Body of pancreas (tissue), 4 donors: ENCODE results near the gene CCT8. TPM values are rescaled to one million over a fixed set of nuclear protein-coding genes. Genes with fewer than 3 reads are reported as not detected.
"Not testable (repeated sequence)": the region's sequence is repeated elsewhere in the genome, so short reads cannot be mapped to it uniquely, and the experiment has no call there.

Experiments used
- ATAC-seq: fragments of 150-250 bp; one replicate; pipeline ENCODE4 v1.9.1; 2016
- DNase-seq, 4 donors: peaks; one replicate each; pipeline ENCODE4 v3.0.0-alpha.2; 2019
- H3K27ac ChIP-seq, 4 donors: fragments of 200-600 bp; sonication (generic); 1 replicate in 3 of 4; 2 replicates in 1 of 4; pipeline versions ENCODE4 v1.5.1 to v1.6.1; 2016 to 2019; ENCODE audit warnings: mild to moderate bottlenecking in 1 of 4, mixed read lengths in 1 of 4, moderate library complexity in 1 of 4
- H3K27me3 ChIP-seq, 2 donors: fragments of 200-600 bp; sonication (generic); one replicate each; pipeline ENCODE4 v1.6.0; 2016; ENCODE audit warnings: mild to moderate bottlenecking in 1 of 2
- H3K36me3 ChIP-seq, 2 donors: fragments of 200-600 bp; sonication (generic); replicated peaks in 1 of 2; 2 replicates each; pipeline ENCODE4 v1.5.1; 2016; ENCODE audit warnings: low read depth in 2 of 2; ENCODE audit not compliant: insufficient read depth in 1 of 2
- H3K4me1 ChIP-seq: fragments of 200-600 bp; sonication (generic); one replicate; pipeline ENCODE4 v1.6.0; 2016
- H3K4me3 ChIP-seq, 2 donors: fragments of 200-600 bp; sonication (generic); 1 replicate in 1 of 2; 2 replicates in 1 of 2; pipeline ENCODE4 v1.5.1; 2016 to 2019
- H3K9me3 ChIP-seq, 3 donors: fragments of 200-600 bp; sonication (generic); 1 replicate in 2 of 3; 2 replicates in 1 of 3; pipeline ENCODE4 v1.5.1; 2016
- CTCF ChIP-seq, 7 experiments: fragments of 450-650 bp in 4 of 7; fragments of 200-600 bp in 3 of 7; sonication (generic) in 3 of 7; IDR thresholded peaks; one replicate each; pipeline ENCODE4 v1.5.1; 2016 to 2019; ENCODE audit warnings: antibody characterized with exemption in 7 of 7
- POLR2A ChIP-seq, 3 donors: fragments of 450-650 bp; IDR thresholded peaks; one replicate each; pipeline ENCODE4 v1.6.1; 2016; ENCODE audit warnings: antibody characterized with exemption in 3 of 3, mild to moderate bottlenecking in 2 of 3
- WGBS, 2 donors: methylation state at CpG; one replicate each; pipeline ENCODE4 v1.1.5; 2017; 5-methylcytosine and 5-hydroxymethylcytosine counted together
- intact Hi-C: fragments of 100-400 bp; cut with DNase I; formaldehyde crosslinking; loops from one replicate; pipeline ENCODE4 v1.15.1; 2023
- total RNA-seq, 2 donors: library from RNA; depleted of rRNA; stranded (reverse); fragments of >200 nt; gene quantifications; one replicate each; pipeline ENCODE4 v1.1.0, GENCODE V29; 2016

CCT8 gene
- total RNA-seq, 2 donors from 2014 or later = 46.1 to 73.4 TPM

- H3K9me3 ChIP-seq = no peaks in the 10 kb centered on the region
- DNase-seq (peak in 3 of 4 donors; percentile 19 to 64 (median 31)), ATAC-seq (no peak)
- intact Hi-C loops = no loop called here
- TF ChIP-seq POLR2A (IDR thresholded peaks at IDR 0.05) = no peak
- TF ChIP-seq CTCF (IDR thresholded peaks at IDR 0.05) = no peak
- 54 to 69% methylated on average over 8 of the region's 8 CpGs for WGBS, 2 donors
- H3K27me3 ChIP-seq = no peaks in the 10 kb centered on the region
- peaks cover 17% of the 10 kb centered on the region for H3K4me1 ChIP-seq
- peak overlapping the region in 3 of 4 donors; percentile 16 to 36 (median 30) for H3K27ac ChIP-seq
- H3K36me3 ChIP-seq = no peaks in the 10 kb centered on the region
- no peak overlapping the region for H3K4me3 ChIP-seq
Observed at GRCh38 chr21:29078869-29079767, 5.7 kb upstream of the CCT8 start.

GRCh38 chr21:29077651-29078090 lies 4.2 kb upstream of the CCT8 start:
- intact Hi-C loops = no loop called here

GRCh38 chr21:29076731-29077640 lies 3.5 kb upstream of the CCT8 start:
- Histone ChIP-seq H3K4me1 (peaks cover 24% of the 10 kb centered on the region), H3K4me3 (peak overlapping the region; percentile 20 to 35), H3K27ac (peak overlapping the region; percentile 80 to 95 (median 91))
- H3K36me3 ChIP-seq, intact Hi-C loops, H3K9me3 ChIP-seq, H3K27me3 ChIP-seq: not testable (repeated sequence)
- 28 to 29% methylated on average over 20 to 50 of the region's 50 CpGs for WGBS, 2 donors
- DNase-seq = peak; percentile 80 to 90 (median 86)
- peak; percentile 2 for ATAC-seq
- TF ChIP-seq CTCF (IDR thresholded peaks at IDR 0.05) (peak in 1 of 7 experiments; percentile 14), POLR2A (IDR thresholded peaks at IDR 0.05) (peak; percentile 44 to 93 (median 81))

More at GRCh38 chr21:29077651-29078090, 4.2 kb upstream of the CCT8 start:
- H3K4me3 ChIP-seq = peak overlapping the region; percentile 20 to 35
- DNase-seq (peak in 3 of 4 donors; percentile 34 to 49 (median 35)), ATAC-seq (no peak)
- H3K27me3 ChIP-seq = no peaks in the 10 kb centered on the region
- 28 to 45% methylated on average over 6 of the region's 6 CpGs for WGBS, 2 donors
- H3K27ac ChIP-seq = peak overlapping the region; percentile 80 to 95 (median 91)
- no peaks in the 10 kb centered on the region for H3K36me3 ChIP-seq
- H3K9me3 ChIP-seq = no peaks in the 10 kb centered on the region
- peaks cover 17% of the 10 kb centered on the region for H3K4me1 ChIP-seq
- no peak for TF ChIP-seq POLR2A (IDR thresholded peaks at IDR 0.05)

- peak overlapping the region in 3 of 4 donors; percentile 90 to 95 (median 92) for H3K27ac ChIP-seq
- DNase-seq = no peak
- 95 to 99% methylated on average over 9 of the region's 9 CpGs for WGBS, 2 donors
- no peaks in the 10 kb centered on the region for H3K27me3 ChIP-seq
- no peaks in the 10 kb centered on the region for H3K36me3 ChIP-seq
- peaks cover 35% of the 10 kb centered on the region for H3K4me1 ChIP-seq
- intact Hi-C loops = no loop called here
- no peak for ATAC-seq
- no peaks in the 10 kb centered on the region for H3K9me3 ChIP-seq
- no peak overlapping the region for H3K4me3 ChIP-seq
- TF ChIP-seq POLR2A (IDR thresholded peaks at IDR 0.05) = no peak
- no peak for TF ChIP-seq CTCF (IDR thresholded peaks at IDR 0.05)
Observed at GRCh38 chr21:29075706-29076466, 2.4 kb upstream of the CCT8 start.
